Nephron (organoid): ENCODE measurements around the gene JMJD1C.

Experiments used
- H3K27ac Mint-ChIP-seq, 3 experiments: 2 replicates each; pipeline ENCODE4 v1.8.0; 2020; ENCODE audit warnings: mixed read lengths in 3 of 3, mild to moderate bottlenecking in 2 of 3, moderate library complexity in 1 of 3
- H3K27me3 Mint-ChIP-seq: 2 replicates; pipeline ENCODE4 v1.8.0; 2021; ENCODE audit warnings: low read depth, mild to moderate bottlenecking, moderate library complexity, mixed read lengths
- H3K36me3 Mint-ChIP-seq: 2 replicates; pipeline ENCODE4 v1.8.0; 2020; ENCODE audit warnings: low read depth, mixed read lengths
- H3K4me1 Mint-ChIP-seq: 2 replicates; pipeline ENCODE4 v1.8.0; 2020; ENCODE audit warnings: mixed read lengths
- H3K4me3 Mint-ChIP-seq, 3 experiments: 2 replicates each; pipeline ENCODE4 v1.8.0; 2020; ENCODE audit warnings: mild to moderate bottlenecking in 3 of 3, mixed read lengths in 3 of 3, moderate library complexity in 2 of 3
- H3K9me3 Mint-ChIP-seq: 2 replicates; pipeline ENCODE4 v1.8.0; 2020; ENCODE audit warnings: mixed read lengths
- CTCF ChIP-seq, 3 experiments: fragments of 200-600 bp; sonication (generic); IDR thresholded peaks; one replicate each; pipeline ENCODE4 v1.5.0; 2021; ENCODE audit warnings: antibody characterized with exemption in 3 of 3; ENCODE audit not compliant: unreplicated experiment in 3 of 3

JMJD1C gene

GRCh38 chr10:63319231-63319630, 146.5 kb downstream of the JMJD1C start:
- Mint-ChIP-seq H3K4me1 (no peaks in the 10 kb centered on the region), H3K27ac (no peak overlapping the region), H3K36me3 (peaks cover 43% of the 10 kb centered on the region), H3K27me3 (no peaks in the 10 kb centered on the region), H3K4me3 (no peak overlapping the region), H3K9me3 (no peaks in the 10 kb centered on the region)
- TF ChIP-seq CTCF (IDR thresholded peaks at IDR 0.05; ENCODE audit: unreplicated experiment in 3 of 3) = no peak

- peaks cover 48% of the 10 kb centered on the region for H3K36me3 Mint-ChIP-seq
- TF ChIP-seq CTCF (IDR thresholded peaks at IDR 0.05; ENCODE audit: unreplicated experiment in 3 of 3) = no peak
These were observed 147.3 kb downstream of the JMJD1C start for GRCh38 chr10:63318491-63318890.

DNA sequence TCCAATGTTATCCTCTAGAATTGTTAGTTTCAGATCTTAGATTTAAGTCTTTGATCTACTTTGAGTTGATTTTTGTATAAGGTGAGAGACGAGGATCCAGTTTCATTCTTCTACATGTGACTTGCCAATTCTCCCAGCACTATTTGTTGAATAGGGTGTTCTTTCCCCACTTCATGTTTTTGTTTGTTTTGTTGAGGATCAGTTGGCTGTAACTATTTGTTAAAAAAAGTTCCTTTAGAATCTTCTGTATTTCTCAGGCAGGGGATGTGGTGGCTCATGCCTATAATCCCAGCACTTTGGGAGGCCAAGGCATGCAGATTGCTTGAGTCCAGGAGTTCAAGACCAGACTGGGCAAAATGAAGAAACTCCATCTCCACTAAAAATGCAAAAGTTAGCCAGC, 151.8 kb downstream of the JMJD1C start:
- no peak for TF ChIP-seq CTCF (IDR thresholded peaks at IDR 0.05; ENCODE audit: unreplicated experiment in 3 of 3)
- H3K36me3 Mint-ChIP-seq = peaks cover 29% of the 10 kb centered on the region
- no peaks in the 10 kb centered on the region for H3K4me1 Mint-ChIP-seq
- H3K4me3 Mint-ChIP-seq = no peak overlapping the region
- no peak overlapping the region for H3K27ac Mint-ChIP-seq
- no peaks in the 10 kb centered on the region for H3K9me3 Mint-ChIP-seq
- no peaks in the 10 kb centered on the region for H3K27me3 Mint-ChIP-seq

More at GRCh38 chr10:63318491-63318890, 147.3 kb downstream of the JMJD1C start:
- no peaks in the 10 kb centered on the region for H3K27me3 Mint-ChIP-seq
- H3K4me3 Mint-ChIP-seq = no peak overlapping the region
- no peaks in the 10 kb centered on the region for H3K4me1 Mint-ChIP-seq
- H3K27ac Mint-ChIP-seq = no peak overlapping the region
- no peaks in the 10 kb centered on the region for H3K9me3 Mint-ChIP-seq

GRCh38 chr10:63313066-63313717, 152.6 kb downstream of the JMJD1C start:
- H3K36me3 Mint-ChIP-seq = peaks cover 25% of the 10 kb centered on the region
- no peak overlapping the region for H3K27ac Mint-ChIP-seq
- H3K9me3 Mint-ChIP-seq = no peaks in the 10 kb centered on the region
- no peaks in the 10 kb centered on the region for H3K27me3 Mint-ChIP-seq
- peaks cover 8% of the 10 kb centered on the region for H3K4me1 Mint-ChIP-seq
- H3K4me3 Mint-ChIP-seq = no peak overlapping the region
- TF ChIP-seq CTCF (IDR thresholded peaks at IDR 0.05; ENCODE audit: unreplicated experiment in 3 of 3) = no peak

GRCh38 chr10:63308628-63309027, 157.1 kb downstream of the JMJD1C start:
- Mint-ChIP-seq H3K27ac (peak overlapping the region in 2 of 3 experiments; percentile 23 to 48), H3K9me3 (no peaks in the 10 kb centered on the region), H3K4me1 (peaks cover 10% of the 10 kb centered on the region), H3K36me3 (peaks cover 11% of the 10 kb centered on the region), H3K4me3 (no peak overlapping the region), H3K27me3 (no peaks in the 10 kb centered on the region)
- no peak for TF ChIP-seq CTCF (IDR thresholded peaks at IDR 0.05; ENCODE audit: unreplicated experiment in 3 of 3)

DNA sequence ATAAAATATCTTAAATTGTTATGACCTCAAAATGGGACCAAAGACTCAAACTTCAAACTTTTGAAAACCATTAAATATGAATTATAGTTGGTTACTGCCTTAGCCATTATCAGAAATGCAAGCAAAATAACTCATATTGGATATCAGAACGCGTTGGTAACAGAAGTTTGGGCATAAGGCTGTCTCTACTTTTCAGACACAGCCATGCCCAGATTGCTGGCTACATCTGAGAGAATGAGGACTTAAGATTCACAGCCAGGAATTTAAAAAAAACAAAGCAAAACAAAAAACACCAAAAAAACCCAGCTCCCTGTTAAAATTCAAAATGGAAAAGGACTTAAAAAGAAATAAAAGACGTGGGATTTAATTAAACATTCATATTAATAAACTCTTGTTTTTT, 161.6 kb downstream of the JMJD1C start:
- Mint-ChIP-seq H3K36me3 (peaks cover 7% of the 10 kb centered on the region), H3K27ac (no peak overlapping the region), H3K9me3 (no peaks in the 10 kb centered on the region), H3K27me3 (no peaks in the 10 kb centered on the region), H3K4me3 (no peak overlapping the region), H3K4me1 (peaks cover 17% of the 10 kb centered on the region)
- TF ChIP-seq CTCF (IDR thresholded peaks at IDR 0.05; ENCODE audit: unreplicated experiment in 3 of 3) = no peak
